Renal cortical epithelial cell (primary cell): Measurements from ENCODE around the gene CFAP97D2. TPM values are rescaled to one million over a fixed set of nuclear protein-coding genes. Genes with fewer than 3 reads are reported as not detected.
"Not testable (repeated sequence)": the region's sequence is repeated elsewhere in the genome, so short reads cannot be mapped to it uniquely, and the experiment has no call there.

Experiments
- DNase-seq: peaks from one replicate; pipeline ENCODE4 v3.0.0-alpha.2; 2011; ENCODE audit warnings: low read depth
- total RNA-seq: library from RNA; depleted of rRNA; stranded (reverse); fragments of >200 nt; gene quantifications from 2 replicates; pipeline ENCODE4 v1.2.3, GENCODE V29; 2014

The CFAP97D2 gene
- total RNA-seq, 1 donor from 2014 or later = not detected

DNA sequence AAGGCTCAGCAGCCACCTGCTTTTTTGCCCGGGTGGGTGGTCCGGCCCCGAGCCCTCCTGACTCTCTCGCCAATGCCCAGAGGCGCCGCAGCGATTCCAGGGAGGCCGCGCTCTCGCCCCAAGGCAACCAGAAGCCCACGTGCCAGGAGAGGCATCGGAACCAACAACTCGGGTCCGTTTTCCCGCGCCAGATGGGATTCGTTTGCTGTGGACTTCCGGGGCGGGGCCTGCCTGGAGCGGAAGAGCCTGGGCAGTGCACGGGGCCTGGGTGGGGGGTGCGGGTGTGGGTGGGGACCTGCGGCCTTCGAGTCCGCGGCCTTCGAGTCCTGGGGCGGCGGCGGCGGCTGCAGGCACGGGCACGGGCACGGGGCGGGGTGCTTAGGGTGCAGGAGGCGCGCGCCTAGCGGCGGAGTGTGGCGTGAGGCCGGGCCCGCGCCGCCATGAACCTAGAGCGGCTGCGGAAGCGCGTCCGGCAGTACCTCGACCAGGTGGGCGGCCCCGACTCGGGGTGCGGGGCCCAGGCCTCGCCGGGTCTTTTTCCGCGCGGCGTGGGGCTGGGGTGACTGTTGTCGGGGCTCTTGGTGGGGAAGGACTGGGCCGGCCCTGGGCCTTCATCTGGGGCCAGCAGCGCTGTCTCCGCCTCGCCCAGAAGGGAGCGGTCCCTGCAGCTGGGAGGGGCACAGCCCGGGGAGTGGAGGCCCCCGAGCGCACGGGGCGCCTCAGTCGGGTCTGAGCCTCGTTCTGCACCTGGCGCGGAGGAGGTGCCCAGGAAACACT lies 55.8 kb downstream of the CFAP97D2 start, which contains the start of gene CDC16:
TSS of gene CDC16 (plus strand) at position 253 of the 777 bp plus-strand sequence. CDS start at position 441, 188 bp downstream.
- peak; percentile 72 for DNase-seq

GRCh38 chr13:114235697-114236096 lies 56.6 kb downstream of the CFAP97D2 start:
- DNase-seq = no peak

GRCh38 chr13:114236227-114236626 lies 57.2 kb downstream of the CFAP97D2 start:
- DNase-seq = no peak

DNA sequence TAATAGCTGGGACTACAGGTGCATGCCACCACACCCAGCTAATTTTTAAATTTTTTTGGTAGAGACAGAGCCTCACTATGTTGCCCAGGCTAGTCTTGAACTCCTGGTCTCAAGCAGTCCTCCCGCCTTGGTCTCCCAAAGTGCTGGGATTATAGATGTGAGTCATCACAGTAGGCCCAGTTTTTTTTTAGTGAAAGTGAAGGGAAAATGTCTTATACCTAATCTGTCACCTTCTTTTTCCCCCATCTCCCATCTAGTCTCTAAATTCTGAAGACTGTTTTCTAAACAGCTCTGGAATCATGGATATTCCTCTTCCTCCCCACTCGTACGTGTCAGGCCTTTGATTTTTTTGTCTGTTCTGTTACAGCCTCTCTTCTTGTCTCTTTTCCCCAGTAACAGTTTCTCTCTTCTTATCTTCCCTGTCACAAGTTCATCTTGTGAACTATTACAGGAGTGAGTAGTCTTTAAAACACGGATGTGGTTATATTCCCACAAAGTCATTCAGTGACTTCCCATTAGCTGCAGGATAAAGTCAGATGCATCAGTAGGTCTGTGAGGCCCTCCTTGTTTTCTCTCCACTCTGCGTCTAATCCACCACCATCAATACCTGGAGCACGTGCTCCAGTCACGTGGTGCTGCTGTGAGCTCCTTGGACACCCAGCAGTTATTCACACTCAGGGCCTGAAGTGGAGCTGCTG lies 58.5 kb downstream of the CFAP97D2 start:
- DNase-seq = no peak

DNA sequence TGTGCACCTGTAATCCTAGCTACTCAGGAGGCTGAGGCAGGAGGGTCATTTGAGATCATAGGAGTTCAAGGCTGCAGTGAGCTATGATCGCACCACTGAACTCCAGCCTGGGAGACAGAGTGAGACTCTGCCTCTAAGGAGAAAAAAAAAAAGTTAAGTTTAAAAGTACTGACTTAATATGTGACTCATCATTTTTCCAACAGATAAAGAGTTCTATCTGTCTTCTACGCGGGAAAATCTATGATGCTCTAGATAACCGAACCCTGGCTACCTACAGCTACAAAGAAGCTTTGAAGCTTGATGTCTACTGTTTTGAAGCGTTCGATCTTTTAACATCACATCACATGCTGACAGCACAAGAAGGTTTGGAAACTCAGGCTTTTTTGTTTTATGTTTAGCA lies 62.9 kb downstream of the CFAP97D2 start:
- no peak for DNase-seq

- no peak for DNase-seq
Measured at GRCh38 chr13:114243971-114244370, 64.9 kb downstream of the CFAP97D2 start.

GRCh38 chr13:114244637-114245036 lies 65.6 kb downstream of the CFAP97D2 start:
- no peak for DNase-seq

GRCh38 chr13:114248011-114248410 lies 69.0 kb downstream of the CFAP97D2 start:
- peak; percentile 83 for DNase-seq

DNA sequence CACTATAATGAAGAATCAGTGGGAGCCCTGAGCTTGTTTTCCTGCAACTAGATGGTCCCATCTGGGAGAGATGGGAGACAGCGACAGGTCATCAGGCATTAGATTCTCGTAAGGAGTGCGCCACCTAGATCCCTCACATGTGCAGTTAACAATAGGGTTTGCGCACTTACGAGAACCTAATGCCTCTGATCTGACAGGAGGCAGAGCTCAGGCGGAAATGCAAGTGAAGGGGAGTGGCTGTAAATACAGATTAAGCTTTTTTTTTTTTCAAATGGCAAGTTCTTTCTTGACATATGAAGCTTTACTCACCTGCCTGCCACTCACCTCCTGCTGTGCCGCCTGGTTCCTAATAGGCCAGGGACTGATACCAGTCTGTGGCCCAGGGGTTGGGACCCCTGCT lies 70.0 kb downstream of the CFAP97D2 start:
- DNase-seq = no peak

DNA sequence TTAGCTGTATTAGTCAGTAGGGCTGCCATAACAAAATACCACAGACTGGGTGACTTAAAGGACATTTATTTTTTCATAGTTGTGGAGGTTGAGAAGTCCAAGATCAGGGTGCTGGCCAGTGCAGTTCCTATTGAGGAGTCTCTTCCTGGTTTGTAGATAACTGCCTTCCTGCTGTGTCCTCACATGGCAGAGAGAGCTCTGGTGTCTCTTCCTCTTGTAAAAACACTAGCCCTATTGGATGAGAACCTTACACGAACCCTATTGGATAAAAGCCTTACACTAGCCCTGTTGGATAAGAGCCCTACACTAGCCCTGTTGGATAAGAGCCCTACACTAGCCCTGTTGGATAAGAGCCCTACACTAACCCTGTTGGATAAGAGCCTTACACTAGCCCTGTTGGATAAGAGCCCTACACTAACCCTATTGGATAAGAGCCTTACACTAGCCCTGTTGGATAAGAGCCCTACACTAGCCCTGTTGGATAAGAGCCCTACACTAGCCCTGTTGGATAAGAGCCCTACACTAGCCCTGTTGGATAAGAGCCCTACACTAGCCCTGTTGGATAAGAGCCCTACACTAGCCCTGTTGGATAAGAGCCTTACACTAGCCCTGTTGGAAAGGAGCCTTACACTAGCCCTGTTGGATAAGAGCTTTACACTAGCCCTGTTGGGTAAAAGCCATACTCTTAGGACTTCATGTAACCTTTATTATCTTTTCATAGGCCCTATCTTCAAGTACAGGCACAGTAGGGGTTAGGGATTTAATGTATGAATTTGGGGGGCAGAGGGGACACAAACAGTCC lies 72.8 kb downstream of the CFAP97D2 start:
- not testable (repeated sequence) for DNase-seq

DNA sequence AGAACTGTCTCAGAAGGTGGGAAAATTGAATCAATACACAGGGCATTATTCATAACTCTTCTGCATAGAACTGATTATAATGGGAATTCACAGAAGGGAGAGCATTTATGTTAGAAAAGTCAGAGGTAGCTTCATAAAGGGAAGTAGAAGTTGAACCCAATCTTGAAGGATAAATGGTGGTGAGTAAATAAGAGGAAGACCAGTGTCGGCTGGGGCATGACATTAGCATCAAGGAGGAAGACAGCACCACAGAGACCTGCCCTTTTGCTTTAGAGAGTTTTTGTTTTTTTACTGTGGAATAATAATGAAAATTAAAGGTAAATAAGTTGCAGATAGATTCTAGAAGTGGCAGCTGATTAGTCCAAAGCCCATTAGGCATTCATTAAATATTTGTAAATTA lies 77.5 kb downstream of the CFAP97D2 start:
- DNase-seq = no peak

DNA sequence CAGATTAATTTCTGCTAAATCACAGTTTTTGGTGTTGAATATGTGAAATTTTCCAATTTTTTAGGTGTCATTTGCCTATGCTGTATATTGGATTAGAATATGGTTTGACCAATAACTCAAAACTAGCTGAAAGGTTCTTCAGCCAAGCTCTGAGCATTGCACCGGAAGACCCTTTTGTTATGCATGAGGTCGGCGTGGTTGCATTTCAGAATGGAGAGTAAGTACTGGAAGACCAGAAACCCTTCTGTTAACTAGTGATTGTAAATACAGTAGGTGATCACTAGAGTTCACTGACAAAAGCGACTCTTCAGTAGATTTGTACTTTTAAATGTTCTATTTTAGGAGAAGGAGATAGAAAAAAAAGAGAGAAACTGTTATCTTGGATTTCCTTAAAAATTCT lies 78.0 kb downstream of the CFAP97D2 start:
- DNase-seq = no peak

DNA sequence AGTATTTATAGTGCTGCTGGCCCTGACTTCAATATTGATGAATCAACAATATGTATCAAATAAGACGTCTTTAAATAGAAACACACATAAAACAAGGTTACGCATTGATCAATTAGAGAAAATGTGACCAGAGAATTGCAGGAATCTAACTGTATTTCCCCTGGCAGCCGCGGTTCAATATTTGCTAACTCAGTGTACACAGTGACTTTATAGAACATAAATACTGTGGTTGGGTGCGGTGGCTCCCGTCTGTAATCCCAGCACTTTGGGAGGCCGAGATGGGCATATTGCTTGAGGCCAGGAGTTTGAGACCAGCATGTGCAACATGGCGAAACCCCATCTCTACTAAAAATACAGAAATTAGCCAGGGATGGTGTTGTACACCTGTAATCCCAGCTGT lies 79.5 kb downstream of the CFAP97D2 start:
- DNase-seq = no peak

DNA sequence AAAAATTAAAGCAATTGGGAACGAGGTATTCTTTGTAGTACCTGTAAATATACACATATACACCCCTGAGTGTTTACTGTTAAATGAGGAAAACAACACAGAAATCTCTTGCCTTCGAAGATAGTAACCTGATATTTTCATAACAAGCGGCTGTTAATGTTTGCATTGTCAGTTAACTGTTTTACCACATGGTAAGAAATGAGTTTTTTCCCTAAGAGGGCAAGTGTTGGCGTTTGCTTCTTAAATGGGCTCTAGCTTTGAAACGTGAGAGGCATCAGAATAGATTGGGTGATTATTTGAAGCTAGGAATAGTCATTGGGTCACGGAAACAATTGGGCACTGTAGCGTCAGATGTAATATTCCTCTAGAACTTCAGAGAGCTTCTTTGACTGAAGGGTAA lies 80.3 kb downstream of the CFAP97D2 start:
- DNase-seq = no peak

- no peak for DNase-seq
Measured at GRCh38 chr13:114259974-114260373, 80.9 kb downstream of the CFAP97D2 start.

- DNase-seq = no peak
Measured at GRCh38 chr13:114260814-114261213, 81.8 kb downstream of the CFAP97D2 start.

DNA sequence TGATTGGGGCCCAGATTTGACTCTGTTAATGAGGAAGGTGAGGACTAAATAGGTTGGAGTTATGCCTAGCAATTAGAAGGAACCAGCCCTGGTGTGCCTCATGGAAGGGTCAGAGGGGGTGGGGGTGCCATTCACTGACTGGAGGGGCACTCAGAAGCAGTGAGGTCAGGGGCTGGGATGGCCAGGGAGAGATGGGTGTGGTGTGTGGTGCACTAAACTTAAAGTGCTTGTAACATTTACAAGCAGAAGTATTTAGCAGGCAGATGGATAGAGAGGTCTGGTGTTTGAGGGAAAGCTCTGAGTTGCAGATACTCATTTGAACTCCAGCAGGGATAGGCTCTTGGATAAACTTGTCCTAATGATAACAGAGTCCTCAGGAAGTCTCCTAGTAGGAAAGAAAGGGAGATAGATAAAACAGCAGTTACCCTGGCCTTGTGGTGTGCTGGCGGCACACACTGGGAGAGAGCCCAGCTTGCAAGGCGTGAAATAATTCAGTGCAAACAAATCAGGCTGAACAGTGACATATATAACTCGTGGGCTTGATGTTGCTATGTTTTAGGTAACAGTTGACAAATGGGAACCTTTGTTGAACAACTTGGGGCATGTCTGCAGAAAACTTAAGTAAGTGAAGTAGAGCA lies 82.4 kb downstream of the CFAP97D2 start:
- DNase-seq = no peak

- no peak for DNase-seq
Measured at GRCh38 chr13:114263578-114263977, 84.5 kb downstream of the CFAP97D2 start.

DNA sequence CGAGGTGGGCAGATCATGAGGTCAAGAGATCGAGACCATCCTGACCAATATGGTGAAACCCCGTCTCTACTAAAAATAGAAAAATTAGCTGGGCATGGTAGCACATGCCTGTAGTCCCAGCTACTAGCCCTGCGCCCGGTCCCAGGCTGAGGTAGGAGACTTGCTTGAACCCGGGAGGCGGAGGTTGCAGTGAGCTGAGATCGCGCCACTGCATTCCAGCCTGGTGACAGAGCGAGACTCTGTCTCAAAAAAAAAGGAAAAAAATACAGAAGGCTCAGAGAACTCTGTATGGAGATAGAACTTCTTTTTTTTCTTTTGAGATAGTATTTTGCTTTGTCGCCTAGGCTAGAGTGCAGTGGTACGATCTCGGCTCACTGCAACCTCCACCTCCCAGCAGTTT lies 85.3 kb downstream of the CFAP97D2 start:
- not testable (repeated sequence) for DNase-seq

DNA sequence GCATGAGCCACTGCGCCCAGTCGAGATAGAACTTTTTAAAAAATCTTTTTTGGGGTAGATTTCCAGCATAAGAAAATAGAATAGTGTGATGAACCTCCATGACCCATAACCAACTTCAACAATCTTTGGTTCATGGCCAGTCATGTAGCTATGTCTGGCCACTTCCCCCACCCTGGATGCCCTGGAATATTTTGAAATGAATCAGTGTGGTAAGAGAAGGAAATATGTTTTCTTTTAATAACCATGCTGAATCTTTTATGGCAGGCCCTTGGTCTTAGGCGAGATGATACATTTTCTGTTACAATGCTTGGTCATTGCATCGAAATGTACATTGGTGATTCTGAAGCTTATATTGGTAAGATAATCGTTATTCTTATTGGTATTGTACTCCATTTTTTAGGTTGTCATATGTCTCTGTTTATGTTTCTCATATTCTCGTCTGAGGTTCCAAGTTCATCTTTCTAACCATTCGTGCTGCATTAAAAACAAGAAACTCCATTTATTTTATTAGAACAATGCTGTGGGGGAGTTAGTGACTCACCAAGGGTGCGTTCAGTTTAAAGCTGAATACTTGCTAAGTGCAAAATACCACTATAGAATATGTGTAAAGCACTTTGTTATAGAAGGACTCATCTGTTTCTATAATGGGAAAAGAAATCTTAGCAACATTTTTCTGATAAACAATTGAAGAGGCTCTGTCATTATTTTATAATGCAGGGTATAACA lies 86.0 kb downstream of the CFAP97D2 start:
- DNase-seq = no peak

GRCh38 chr13:114266241-114266640 lies 87.2 kb downstream of the CFAP97D2 start:
- no peak for DNase-seq
